BLaER1 (cell line): ENCODE measurements around the gene XDH.

Source experiments
- H3K27ac ChIP-seq: shearing (Covaris generic); formaldehyde crosslinking; 2 replicates; pipeline ENCODE4 v1.8.1; 2022
- H3K27me3 ChIP-seq: shearing (Covaris generic); formaldehyde crosslinking; 2 replicates; pipeline ENCODE4 v1.8.1; 2022
- H3K36me3 ChIP-seq: shearing (Covaris generic); formaldehyde crosslinking; 2 replicates; pipeline ENCODE4 v1.8.1; 2022
- H3K4me1 ChIP-seq: shearing (Covaris generic); formaldehyde crosslinking; 2 replicates; pipeline ENCODE4 v1.8.1; 2022
- H3K4me2 ChIP-seq: shearing (Covaris generic); formaldehyde crosslinking; 2 replicates; pipeline ENCODE4 v1.8.1; 2022
- H3K4me3 ChIP-seq: shearing (Covaris generic); formaldehyde crosslinking; 2 replicates; pipeline ENCODE4 v1.8.1; 2022
- H3K9ac ChIP-seq: shearing (Covaris generic); formaldehyde crosslinking; 2 replicates; pipeline ENCODE4 v1.8.1; 2022
- H3K9me3 ChIP-seq: shearing (Covaris generic); formaldehyde crosslinking; 2 replicates; pipeline ENCODE4 v1.8.1; 2022
- H4K20me1 ChIP-seq: shearing (Covaris generic); formaldehyde crosslinking; 2 replicates; pipeline ENCODE4 v1.8.1; 2022
- Cebpa-rat ChIP-seq: shearing (Covaris generic); IDR thresholded peaks from 2 replicates; pipeline ENCODE4 v1.8.1; 2022

XDH gene

DNA sequence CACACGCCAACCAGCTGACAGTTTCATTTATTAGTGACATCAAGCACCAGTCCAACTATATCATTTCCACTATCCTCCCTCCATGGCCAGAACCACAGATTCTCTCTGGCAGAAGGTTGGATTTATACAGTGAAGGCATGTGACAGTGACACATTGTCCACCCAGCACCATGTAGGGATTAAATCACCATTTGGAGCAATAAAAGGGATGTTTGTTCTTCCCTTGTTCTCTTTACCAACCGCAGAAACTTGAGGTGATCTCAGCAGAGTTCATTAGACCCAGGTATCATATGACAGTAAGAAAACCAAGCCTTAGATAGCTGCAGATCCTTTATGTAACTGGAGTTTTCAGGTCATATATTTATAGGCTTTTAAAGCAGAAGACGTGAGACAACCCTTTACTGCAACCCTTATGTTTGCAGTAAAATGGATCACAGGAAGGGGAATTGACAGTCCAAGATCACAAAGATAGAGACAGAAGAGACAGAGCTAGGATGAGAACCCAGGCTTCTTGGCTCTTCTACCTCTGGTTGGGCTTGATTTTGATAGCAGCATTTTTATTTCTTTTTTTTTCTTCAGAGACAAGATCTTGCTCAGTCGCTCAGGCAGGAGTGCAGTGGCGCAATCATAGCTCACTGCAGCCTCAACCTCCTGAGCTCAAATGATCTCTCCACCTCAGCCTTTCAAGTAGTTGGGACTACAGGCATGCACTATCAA lies 80.1 kb downstream of the XDH start:
- Histone ChIP-seq H3K4me3 (no peak overlapping the region), H3K9ac (no peak overlapping the region), H3K27me3 (no peaks in the 10 kb centered on the region), H3K27ac (no peak overlapping the region), H3K9me3 (no peaks in the 10 kb centered on the region; the same call in 1 of the 2 replicates), H3K4me2 (no peak overlapping the region), H4K20me1 (no peaks in the 10 kb centered on the region), H3K36me3 (no peaks in the 10 kb centered on the region), H3K4me1 (peaks cover 18% of the 10 kb centered on the region)
- no peak for TF ChIP-seq Cebpa-rat

DNA sequence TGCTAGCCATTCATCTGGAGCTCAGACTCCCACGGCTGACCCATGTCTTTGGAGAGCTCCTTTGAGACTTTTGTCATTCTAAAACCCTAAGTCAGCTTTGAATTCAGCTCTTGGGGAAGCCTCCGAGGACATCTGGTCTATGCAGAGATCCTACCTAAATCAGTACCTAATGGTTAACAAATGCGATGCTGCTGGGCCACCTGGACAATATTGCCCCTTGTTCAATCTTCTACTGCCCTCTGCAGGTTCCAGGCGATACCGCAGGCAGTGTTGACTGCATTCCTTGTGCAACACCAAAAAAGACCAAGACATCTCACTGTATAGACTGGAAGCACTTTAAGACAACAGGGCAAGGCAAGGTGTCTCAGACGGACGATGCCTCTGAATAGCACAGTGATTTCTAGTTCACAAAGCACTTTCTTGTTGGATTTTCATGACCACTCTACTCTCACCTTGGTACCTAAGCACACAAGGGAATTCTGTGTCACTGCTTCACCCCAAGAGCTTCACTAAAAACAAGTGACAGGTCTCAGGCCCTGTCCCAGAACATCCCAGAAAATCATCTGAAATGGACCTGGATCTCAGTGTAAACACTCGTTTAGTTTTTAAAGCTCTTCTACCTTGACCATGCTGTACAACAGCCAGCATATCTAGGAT lies 80.9 kb downstream of the XDH start:
- Histone ChIP-seq H3K9me3 (no peaks in the 10 kb centered on the region), H3K4me1 (peaks cover 18% of the 10 kb centered on the region), H3K4me3 (no peak overlapping the region), H3K27me3 (no peaks in the 10 kb centered on the region), H3K36me3 (no peaks in the 10 kb centered on the region), H3K27ac (no peak overlapping the region), H3K9ac (no peak overlapping the region), H3K4me2 (no peak overlapping the region), H4K20me1 (no peaks in the 10 kb centered on the region)
- no peak for TF ChIP-seq Cebpa-rat

GRCh38 chr2:31333046-31333445 lies 81.5 kb downstream of the XDH start:
- H3K4me2 ChIP-seq = no peak overlapping the region
- no peaks in the 10 kb centered on the region for H3K27me3 ChIP-seq
- no peak overlapping the region for H3K27ac ChIP-seq
- H3K4me3 ChIP-seq = no peak overlapping the region
- no peaks in the 10 kb centered on the region for H4K20me1 ChIP-seq
- H3K4me1 ChIP-seq = peaks cover 18% of the 10 kb centered on the region
- H3K9ac ChIP-seq = no peak overlapping the region
- H3K36me3 ChIP-seq = no peaks in the 10 kb centered on the region
- H3K9me3 ChIP-seq = no peaks in the 10 kb centered on the region
- no peak for TF ChIP-seq Cebpa-rat

- Histone ChIP-seq H3K36me3 (no peaks in the 10 kb centered on the region), H3K4me2 (no peak overlapping the region), H3K4me1 (peaks cover 18% of the 10 kb centered on the region), H3K9ac (no peak overlapping the region), H3K27me3 (no peaks in the 10 kb centered on the region), H4K20me1 (no peaks in the 10 kb centered on the region), H3K4me3 (no peak overlapping the region), H3K27ac (no peak overlapping the region), H3K9me3 (no peaks in the 10 kb centered on the region)
- TF ChIP-seq Cebpa-rat = no peak
These were observed 82.0 kb downstream of the XDH start for GRCh38 chr2:31332521-31332920.

GRCh38 chr2:31331156-31331555 lies 83.4 kb downstream of the XDH start:
- Histone ChIP-seq H3K36me3 (no peaks in the 10 kb centered on the region), H3K9ac (no peak overlapping the region), H3K4me3 (no peak overlapping the region), H3K27ac (no peak overlapping the region), H3K27me3 (no peaks in the 10 kb centered on the region), H3K9me3 (no peaks in the 10 kb centered on the region), H4K20me1 (no peaks in the 10 kb centered on the region), H3K4me1 (peaks cover 18% of the 10 kb centered on the region), H3K4me2 (peak overlapping the region; percentile 58)
- TF ChIP-seq Cebpa-rat = no peak

DNA sequence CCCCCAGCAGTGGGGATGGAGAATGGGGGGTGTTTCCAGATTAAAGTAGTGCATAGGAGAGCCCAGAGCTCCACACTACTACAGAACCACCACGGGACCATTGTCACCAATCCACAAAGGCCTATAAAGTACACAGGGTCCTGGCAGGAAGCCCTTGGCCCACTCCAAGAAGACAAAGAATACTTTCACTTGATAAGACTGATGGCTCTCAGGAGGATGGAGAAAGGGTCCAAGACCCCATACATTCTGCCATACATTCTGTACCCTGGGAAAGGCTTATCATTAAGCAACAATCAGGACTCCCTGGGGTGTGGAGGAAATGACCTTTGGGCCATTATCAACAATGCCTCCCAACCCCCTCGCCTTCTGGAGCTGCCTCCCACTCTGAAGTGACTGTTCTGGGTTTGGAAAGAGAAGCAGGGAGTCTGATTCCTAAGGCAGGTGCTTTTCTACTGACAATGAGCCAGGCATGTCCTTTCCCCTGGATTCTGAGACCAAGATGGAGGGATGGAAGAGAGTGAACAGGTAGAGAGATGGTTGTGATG lies 85.4 kb downstream of the XDH start:
- Histone ChIP-seq H3K27me3 (no peaks in the 10 kb centered on the region), H4K20me1 (no peaks in the 10 kb centered on the region), H3K27ac (no peak overlapping the region), H3K9ac (no peak overlapping the region), H3K36me3 (no peaks in the 10 kb centered on the region), H3K9me3 (no peaks in the 10 kb centered on the region), H3K4me2 (no peak overlapping the region), H3K4me1 (peaks cover 30% of the 10 kb centered on the region), H3K4me3 (no peak overlapping the region)
- no peak for TF ChIP-seq Cebpa-rat

GRCh38 chr2:31328026-31328425 lies 86.5 kb downstream of the XDH start:
- peaks cover 41% of the 10 kb centered on the region for H3K4me1 ChIP-seq
- H3K27ac ChIP-seq = no peak overlapping the region
- no peak overlapping the region for H3K4me2 ChIP-seq
- no peak overlapping the region for H3K4me3 ChIP-seq
- no peaks in the 10 kb centered on the region for H4K20me1 ChIP-seq
- TF ChIP-seq Cebpa-rat = no peak
- no peaks in the 10 kb centered on the region for H3K9me3 ChIP-seq
- no peaks in the 10 kb centered on the region for H3K36me3 ChIP-seq
- H3K9ac ChIP-seq = no peak overlapping the region
- no peaks in the 10 kb centered on the region for H3K27me3 ChIP-seq

DNA sequence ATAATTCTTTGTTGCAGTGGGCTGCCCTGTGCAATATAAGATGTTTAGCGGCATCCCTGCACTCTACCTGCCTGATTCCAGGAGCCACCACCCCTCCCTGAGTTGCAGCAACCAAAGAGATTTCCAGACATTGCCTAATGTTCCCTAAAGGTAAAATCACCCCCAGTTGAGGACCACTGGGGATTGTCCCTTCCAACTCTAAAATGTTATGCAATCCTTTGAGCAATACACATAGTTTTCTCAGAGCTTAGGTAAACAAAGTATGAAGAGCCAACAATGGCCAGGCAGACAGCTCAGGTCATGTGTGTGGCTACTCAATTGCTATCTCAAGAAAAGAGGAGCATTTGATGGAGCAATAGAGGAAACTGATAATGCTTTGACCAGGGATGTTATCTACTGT lies 87.0 kb downstream of the XDH start:
- Histone ChIP-seq H4K20me1 (no peaks in the 10 kb centered on the region), H3K27me3 (no peaks in the 10 kb centered on the region), H3K4me3 (no peak overlapping the region), H3K4me2 (no peak overlapping the region), H3K9me3 (no peaks in the 10 kb centered on the region), H3K27ac (no peak overlapping the region), H3K4me1 (peaks cover 46% of the 10 kb centered on the region), H3K36me3 (no peaks in the 10 kb centered on the region), H3K9ac (no peak overlapping the region)
- no peak for TF ChIP-seq Cebpa-rat

DNA sequence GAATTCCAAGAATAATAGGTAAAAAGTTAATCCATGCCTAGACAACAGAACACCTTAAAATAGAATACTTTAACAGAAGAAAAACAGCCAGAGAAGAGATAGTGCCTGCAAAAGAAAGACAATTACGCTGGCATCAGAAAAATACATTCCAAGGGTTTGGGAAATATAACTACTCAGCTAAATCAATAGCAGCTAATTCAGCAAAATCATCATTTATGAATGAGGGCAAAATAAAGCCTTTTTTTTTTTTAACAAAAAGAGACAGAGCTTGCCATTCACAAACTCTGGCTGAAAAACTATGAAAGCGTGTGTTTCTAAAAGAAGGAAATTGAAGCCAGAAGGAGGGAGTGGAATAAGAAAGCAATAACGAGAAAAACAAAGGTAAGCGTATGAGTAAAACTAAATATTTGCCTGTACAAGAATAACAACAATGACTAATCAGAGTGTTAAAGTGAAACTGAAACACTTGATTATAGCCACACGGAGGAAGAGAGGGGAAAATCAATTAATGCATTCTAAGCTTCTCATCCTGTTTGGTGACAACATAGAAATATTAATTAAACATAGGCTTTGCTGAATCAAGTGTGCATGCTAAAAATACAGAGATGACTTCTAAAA lies 90.4 kb downstream of the XDH start:
- Histone ChIP-seq H3K4me2 (peak overlapping the region; percentile 79), H3K27me3 (no peaks in the 10 kb centered on the region), H3K4me1 (peaks cover 62% of the 10 kb centered on the region), H3K9me3 (no peaks in the 10 kb centered on the region), H4K20me1 (peaks cover 3% of the 10 kb centered on the region; the same call in 1 of the 2 replicates), H3K9ac (no peak overlapping the region), H3K36me3 (no peaks in the 10 kb centered on the region), H3K4me3 (peak overlapping the region; percentile 34; the same call in 1 of the 2 replicates), H3K27ac (peak overlapping the region; percentile 12; the same call in 1 of the 2 replicates)
- no peak for TF ChIP-seq Cebpa-rat

- Histone ChIP-seq H3K9ac (no peak overlapping the region), H3K4me3 (no peak overlapping the region), H4K20me1 (peaks cover 7% of the 10 kb centered on the region; the same call in 1 of the 2 replicates), H3K27ac (no peak overlapping the region), H3K4me1 (peaks cover 80% of the 10 kb centered on the region), H3K27me3 (no peaks in the 10 kb centered on the region), H3K4me2 (peak overlapping the region; percentile 79), H3K36me3 (no peaks in the 10 kb centered on the region), H3K9me3 (no peaks in the 10 kb centered on the region)
- no peak for TF ChIP-seq Cebpa-rat
These were observed 92.2 kb downstream of the XDH start for GRCh38 chr2:31322371-31322770.
